A673 (cell line): ENCODE results near the gene FLACC1.

Source experiments
- CTCF ChIP-seq: fragments of 300-800, 200-600 bp; sonication (generic); conservative IDR thresholded peaks from 2 replicates; pipeline ENCODE4 v1.5.1; 2017; ENCODE audit warnings: low read depth, mild to moderate bottlenecking, antibody characterized with exemption, low read length, moderate library complexity, mixed read lengths
- EZH2 ChIP-seq: fragments of 200-600 bp; sonication (generic); IDR thresholded peaks from 2 replicates; pipeline ENCODE4 v1.6.1; 2017; ENCODE audit warnings: borderline replicate concordance, low read depth, mild to moderate bottlenecking, mixed read lengths, antibody characterized with exemption, low read length; ENCODE audit not compliant: poor library complexity, severe bottlenecking

GRCh38 chr2:201246280-201246679 is 110.9 kb downstream of the FLACC1 start:
- TF ChIP-seq CTCF (no peak), EZH2 (no peak)
